Fibroblast of lung (primary cell): Measurements from ENCODE around the gene UTP25. TPM values are rescaled to one million over a fixed set of nuclear protein-coding genes. Genes with fewer than 3 reads are reported as not detected.

ENCODE experiments used
- DNase-seq, 2 donors: peaks; one replicate each; pipeline versions ENCODE4 v3.0.0 to v3.0.0-alpha.2; 2010; ENCODE audit warnings: low read depth in 2 of 2
- H2AFZ ChIP-seq: 2 replicates; pipeline ENCODE4 v1.5.1; 2012; ENCODE audit warnings: low read length, control low read depth, inconsistent platforms
- H3K27ac ChIP-seq: 2 replicates; pipeline ENCODE4 v1.5.1; 2011; ENCODE audit warnings: low read length, control low read depth; ENCODE audit not compliant: insufficient read depth
- H3K27me3 ChIP-seq: 2 replicates; pipeline ENCODE4 v1.5.1; 2011; ENCODE audit warnings: mild to moderate bottlenecking, low read length; ENCODE audit not compliant: control insufficient read depth, insufficient read depth
- H3K36me3 ChIP-seq: 2 replicates; pipeline ENCODE4 v1.5.1; 2011; ENCODE audit warnings: low read length; ENCODE audit not compliant: control insufficient read depth, insufficient read depth
- H3K4me1 ChIP-seq: 2 replicates; pipeline ENCODE4 v1.5.1; 2011; ENCODE audit warnings: low read length; ENCODE audit not compliant: control insufficient read depth, insufficient read depth; ENCODE audit errors: extremely low read depth
- H3K4me2 ChIP-seq: 2 replicates; pipeline ENCODE4 v1.5.1; 2011; ENCODE audit warnings: low read length, control low read depth; ENCODE audit not compliant: insufficient read depth; ENCODE audit errors: extremely low read depth
- H3K4me3 ChIP-seq, 4 experiments: fragments of 200-600 bp in 1 of 4; sonication (generic) in 1 of 4; replicated peaks in 1 of 4; 2 replicates each; pipeline ENCODE4 v1.5.1; 2011 to 2016; ENCODE audit warnings: low read length in 4 of 4, low read depth in 3 of 4, mild to moderate bottlenecking in 3 of 4, control low read depth in 2 of 4, inconsistent platforms in 1 of 4, mixed read lengths in 1 of 4; ENCODE audit not compliant: insufficient read depth in 1 of 4; ENCODE audit errors: control extremely low read depth in 1 of 4
- H3K79me2 ChIP-seq: 2 replicates; pipeline ENCODE4 v1.5.1; 2012; ENCODE audit warnings: mild to moderate bottlenecking, low read length, inconsistent platforms; ENCODE audit not compliant: control insufficient read depth, insufficient read depth
- H3K9ac ChIP-seq: 2 replicates; pipeline ENCODE4 v1.5.1; 2011; ENCODE audit warnings: mild to moderate bottlenecking, low read length, control low read depth; ENCODE audit not compliant: insufficient read depth
- H3K9me3 ChIP-seq: 2 replicates; pipeline ENCODE4 v1.5.1; 2012; ENCODE audit warnings: low read depth, low read length; ENCODE audit not compliant: control insufficient read depth, insufficient read depth
- H4K20me1 ChIP-seq: 2 replicates; pipeline ENCODE4 v1.5.1; 2011; ENCODE audit warnings: low read length; ENCODE audit not compliant: control insufficient read depth, insufficient read depth; ENCODE audit errors: extremely low read depth
- CTCF ChIP-seq, 2 donors: IDR thresholded peaks in 1 of 2; conservative IDR thresholded peaks in 1 of 2; 1 replicate in 1 of 2; 2 replicates in 1 of 2; pipeline ENCODE4 v1.5.1; 2011 to 2012; ENCODE audit warnings: low read length in 2 of 2, control low read depth in 1 of 2, inconsistent platforms in 1 of 2, low read depth in 1 of 2, mild to moderate bottlenecking in 1 of 2
- EZH2 ChIP-seq: IDR thresholded peaks from 2 replicates; pipeline ENCODE4 v1.5.1; 2012; ENCODE audit warnings: low read length, control low read depth, mild to moderate bottlenecking; ENCODE audit errors: missing control alignments
- polyA plus RNA-seq, 2 donors: library from polyadenylated mRNA; depleted of rRNA in 1 of 2; stranded (reverse) in 1 of 2; unstranded in 1 of 2; fragments of >200 nt; gene quantifications; 2 replicates each; pipeline ENCODE4 v1.2.1, GENCODE V29; 2011 to 2012; ENCODE audit warnings: missing spikeins in 1 of 2
- total RNA-seq: library from RNA; depleted of rRNA; stranded (reverse); fragments of >200 nt; gene quantifications from 2 replicates; pipeline ENCODE4 v1.2.1, GENCODE V29; 2014

Gene UTP25
- total and polyA plus RNA-seq, 2 donors (not counting 1 experiment from before 2014, with no cell fraction given): 10.4 to 12.3 TPM

- no peak overlapping the region for H2AFZ ChIP-seq
Measured at GRCh38 chr1:209815490-209815889, 12.3 kb upstream of the UTP25 start.

GRCh38 chr1:209815931-209816341 lies 11.8 kb upstream of the UTP25 start:
- H3K4me1 ChIP-seq: no peaks in the 10 kb centered on the region
- H2AFZ ChIP-seq: no peak overlapping the region
- no peaks in the 10 kb centered on the region for H3K79me2 ChIP-seq

More at GRCh38 chr1:209815490-209815889, 12.3 kb upstream of the UTP25 start:
- Histone ChIP-seq H3K79me2 (no peaks in the 10 kb centered on the region), H3K36me3 (no peaks in the 10 kb centered on the region), H3K4me1 (no peaks in the 10 kb centered on the region), H3K9ac (no peak overlapping the region), H4K20me1 (no peaks in the 10 kb centered on the region), H3K4me2 (no peak overlapping the region), H3K4me3 (no peak overlapping the region), H3K27ac (no peak overlapping the region), H3K27me3 (peaks cover 2% of the 10 kb centered on the region), H3K9me3 (no peaks in the 10 kb centered on the region)
- no peak for DNase-seq
- TF ChIP-seq EZH2 (no peak), CTCF (conservative IDR thresholded peaks at IDR 0.05 in 1 of 2, IDR thresholded peaks at IDR 0.05 in 1 of 2; ENCODE audit: low read depth in 1 of 2, low read length in 2 of 2) (no peak)

DNA sequence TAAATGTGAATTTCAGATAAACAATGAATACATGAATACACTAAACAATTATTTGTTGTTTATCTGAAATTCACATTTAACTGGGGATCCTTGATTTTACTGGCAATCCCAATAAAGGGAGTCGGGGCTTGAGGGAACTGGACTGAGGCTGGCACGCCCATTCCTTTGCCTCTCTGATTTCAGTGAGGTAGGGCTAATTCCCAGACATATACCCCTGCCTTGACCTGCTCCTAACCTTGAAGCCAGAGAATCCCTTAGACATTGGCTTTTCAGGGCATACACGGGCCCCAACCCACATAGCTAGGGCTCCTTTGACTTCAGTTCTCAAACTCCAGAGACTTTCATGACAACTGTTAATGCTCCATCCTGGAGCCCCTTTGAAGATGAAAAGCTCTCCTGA lies 10.8 kb upstream of the UTP25 start:
- Histone ChIP-seq H3K9me3 (no peaks in the 10 kb centered on the region), H3K4me2 (no peak overlapping the region), H4K20me1 (no peaks in the 10 kb centered on the region), H3K27me3 (peaks cover 2% of the 10 kb centered on the region), H2AFZ (no peak overlapping the region), H3K79me2 (no peaks in the 10 kb centered on the region), H3K4me3 (no peak overlapping the region), H3K9ac (no peak overlapping the region), H3K27ac (no peak overlapping the region), H3K36me3 (no peaks in the 10 kb centered on the region), H3K4me1 (no peaks in the 10 kb centered on the region)
- TF ChIP-seq EZH2 (no peak), CTCF (conservative IDR thresholded peaks at IDR 0.05 in 1 of 2, IDR thresholded peaks at IDR 0.05 in 1 of 2; ENCODE audit: low read depth in 1 of 2, low read length in 2 of 2) (no peak)
- DNase-seq: no peak

More at GRCh38 chr1:209815931-209816341, 11.8 kb upstream of the UTP25 start:
- H3K9ac ChIP-seq: no peak overlapping the region
- peaks cover 2% of the 10 kb centered on the region for H3K27me3 ChIP-seq
- no peaks in the 10 kb centered on the region for H3K9me3 ChIP-seq
- no peak for DNase-seq
- no peak overlapping the region for H3K4me2 ChIP-seq
- H4K20me1 ChIP-seq: no peaks in the 10 kb centered on the region
- no peak overlapping the region for H3K4me3 ChIP-seq
- no peak for TF ChIP-seq EZH2
- no peak overlapping the region for H3K27ac ChIP-seq
- H3K36me3 ChIP-seq: no peaks in the 10 kb centered on the region
